ENCODE data around the gene SMDT1.
A peak's percentile ranks its signal among the peaks of the same experiment; 100 is the strongest.
"Not testable (repeated sequence)": the region's sequence is repeated elsewhere in the genome, so short reads cannot be mapped to it uniquely, and the experiment has no call there.

The SMDT1 gene

GRCh38 chr22:42062506-42063170 lies 16.9 kb upstream of the SMDT1 start:
- H3K9me3 ChIP-seq (ENCODE audit: control insufficient read depth, insufficient read depth, low read depth, low read length) = peaks cover 12% of the 10 kb centered on the region; the same call in 1 of the 2 replicates
- H3K36me3 ChIP-seq (ENCODE audit: control insufficient read depth, insufficient read depth, low read length) = peaks cover 72% of the 10 kb centered on the region
- peaks cover 20% of the 10 kb centered on the region for H3K4me1 ChIP-seq (ENCODE audit: control insufficient read depth, insufficient read depth, low read length)
- H3K27me3 ChIP-seq (ENCODE audit: control insufficient read depth, insufficient read depth, low read length) = no peaks in the 10 kb centered on the region
- no peak overlapping the region for H3K4me3 ChIP-seq (ENCODE audit: low read depth, low read length)
- no peak overlapping the region for H3K9ac ChIP-seq (ENCODE audit: low read length)
- H3K27ac ChIP-seq (ENCODE audit: low read depth, low read length) = no peak overlapping the region

DNA sequence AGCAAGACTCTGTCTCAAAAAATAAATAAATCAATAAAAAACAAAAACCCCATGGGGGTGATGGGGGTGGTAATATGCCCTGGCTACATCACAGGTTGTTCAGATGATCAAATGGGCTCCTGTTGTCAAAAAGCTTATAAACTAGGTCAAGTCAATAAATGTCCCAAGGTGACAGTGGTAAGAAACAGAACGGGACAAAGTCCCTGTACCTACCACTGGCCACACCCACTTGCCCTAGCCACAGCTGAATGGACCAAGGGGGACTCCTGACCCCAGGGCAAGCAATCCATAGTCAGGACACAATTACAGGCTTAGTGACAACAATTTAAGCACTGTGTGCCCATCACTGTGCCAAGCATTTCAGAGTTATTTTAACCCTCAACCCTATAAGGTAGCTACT lies 14.9 kb upstream of the SMDT1 start:
- H3K9ac ChIP-seq (ENCODE audit: low read length) = no peak overlapping the region
- H3K9me3 ChIP-seq (ENCODE audit: control insufficient read depth, insufficient read depth, low read depth, low read length) = 0 out of 2 replicates have a peak, but pooled peaks cover 3% of the 10 kb centered on the region
- H3K36me3 ChIP-seq (ENCODE audit: control insufficient read depth, insufficient read depth, low read length) = peaks cover 64% of the 10 kb centered on the region
- peak overlapping the region; percentile 34; the same call in 1 of the 2 replicates for H3K4me3 ChIP-seq (ENCODE audit: low read depth, low read length)
- H3K27ac ChIP-seq (ENCODE audit: low read depth, low read length) = peak overlapping the region; percentile 64; the same call in 1 of the 2 replicates
- peaks cover 21% of the 10 kb centered on the region for H3K4me1 ChIP-seq (ENCODE audit: control insufficient read depth, insufficient read depth, low read length)
- H3K27me3 ChIP-seq (ENCODE audit: control insufficient read depth, insufficient read depth, low read length) = no peaks in the 10 kb centered on the region

- Histone ChIP-seq H3K27ac (ENCODE audit: low read depth, low read length) (peak overlapping the region; percentile 55; the same call in 1 of the 2 replicates), H3K27me3 (ENCODE audit: control insufficient read depth, insufficient read depth, low read length) (no peaks in the 10 kb centered on the region), H3K9ac (ENCODE audit: low read length) (peak overlapping the region; percentile 30), H3K36me3 (ENCODE audit: control insufficient read depth, insufficient read depth, low read length) (peaks cover 54% of the 10 kb centered on the region), H3K4me3 (ENCODE audit: low read depth, low read length) (peak overlapping the region; percentile 34), H3K4me1 (ENCODE audit: control insufficient read depth, insufficient read depth, low read length) (peaks cover 27% of the 10 kb centered on the region), H3K9me3 (ENCODE audit: control insufficient read depth, insufficient read depth, low read depth, low read length) (no peaks in the 10 kb centered on the region)
These were observed 13.9 kb upstream of the SMDT1 start for GRCh38 chr22:42065438-42066125.

DNA sequence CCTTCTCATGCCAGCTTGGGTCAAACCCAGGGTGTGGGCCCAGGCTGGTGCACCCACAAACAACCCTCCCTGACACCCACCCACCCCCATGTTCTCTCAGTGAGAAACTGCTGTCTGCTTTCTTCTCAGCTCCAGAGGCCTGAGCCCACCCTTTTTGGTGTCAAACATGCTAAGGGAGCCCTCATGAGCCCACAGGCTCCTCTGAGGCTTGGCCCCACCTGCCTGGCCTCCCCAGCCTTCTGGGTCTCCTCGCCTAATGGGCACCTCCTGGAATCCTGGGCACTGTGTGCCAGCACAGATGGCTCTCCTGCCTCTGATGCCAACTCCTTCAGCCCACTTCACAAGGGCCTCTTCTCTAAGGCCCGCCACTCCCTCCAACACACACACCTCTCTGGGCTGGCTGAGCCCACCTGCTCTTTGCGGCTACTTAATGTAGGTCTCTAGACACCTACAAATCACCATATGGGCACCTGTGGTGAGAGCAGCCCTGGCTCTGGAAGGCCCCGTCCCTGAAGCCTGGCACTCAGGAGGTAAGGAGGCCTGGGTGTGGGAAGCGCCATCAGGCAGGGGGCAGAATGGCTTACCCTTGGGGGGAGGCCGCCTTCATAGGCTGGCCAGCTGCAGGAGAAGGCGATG lies 13.3 kb upstream of the SMDT1 start:
- Histone ChIP-seq H3K4me3 (ENCODE audit: low read depth, low read length) (no peak overlapping the region), H3K9ac (ENCODE audit: low read length) (no peak overlapping the region), H3K27me3 (ENCODE audit: control insufficient read depth, insufficient read depth, low read length) (no peaks in the 10 kb centered on the region), H3K27ac (ENCODE audit: low read depth, low read length) (no peak overlapping the region; the same call in 1 of the 2 replicates), H3K36me3 (ENCODE audit: control insufficient read depth, insufficient read depth, low read length) (peaks cover 47% of the 10 kb centered on the region), H3K9me3 (ENCODE audit: control insufficient read depth, insufficient read depth, low read depth, low read length) (no peaks in the 10 kb centered on the region), H3K4me1 (ENCODE audit: control insufficient read depth, insufficient read depth, low read length) (peaks cover 31% of the 10 kb centered on the region)

DNA sequence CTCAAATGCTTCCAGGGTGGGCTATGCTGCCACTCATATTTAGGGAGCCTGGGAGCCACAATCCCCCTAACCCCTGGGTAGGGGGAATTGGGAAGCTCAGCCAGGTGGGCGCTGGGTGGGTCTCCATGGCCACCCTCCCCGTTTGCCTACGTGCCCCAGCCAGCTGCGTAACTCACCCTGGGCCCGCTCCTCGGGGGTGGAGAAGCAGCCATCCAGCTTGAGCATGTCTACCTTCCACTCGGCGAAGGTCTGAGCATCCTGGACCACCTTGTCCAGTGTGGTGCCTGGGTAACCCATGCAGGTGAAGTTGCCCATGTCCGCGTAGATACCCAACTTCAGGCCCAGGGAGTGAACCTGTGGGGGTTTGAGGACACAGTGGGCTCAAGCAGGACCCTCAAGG lies 12.6 kb upstream of the SMDT1 start:
- no peak overlapping the region for H3K27ac ChIP-seq (ENCODE audit: low read depth, low read length)
- H3K9me3 ChIP-seq (ENCODE audit: control insufficient read depth, insufficient read depth, low read depth, low read length) = no peaks in the 10 kb centered on the region
- H3K36me3 ChIP-seq (ENCODE audit: control insufficient read depth, insufficient read depth, low read length) = peaks cover 42% of the 10 kb centered on the region
- H3K27me3 ChIP-seq (ENCODE audit: control insufficient read depth, insufficient read depth, low read length) = no peaks in the 10 kb centered on the region
- no peak overlapping the region for H3K4me3 ChIP-seq (ENCODE audit: low read depth, low read length)
- peaks cover 35% of the 10 kb centered on the region for H3K4me1 ChIP-seq (ENCODE audit: control insufficient read depth, insufficient read depth, low read length)
- no peak overlapping the region for H3K9ac ChIP-seq (ENCODE audit: low read length)

DNA sequence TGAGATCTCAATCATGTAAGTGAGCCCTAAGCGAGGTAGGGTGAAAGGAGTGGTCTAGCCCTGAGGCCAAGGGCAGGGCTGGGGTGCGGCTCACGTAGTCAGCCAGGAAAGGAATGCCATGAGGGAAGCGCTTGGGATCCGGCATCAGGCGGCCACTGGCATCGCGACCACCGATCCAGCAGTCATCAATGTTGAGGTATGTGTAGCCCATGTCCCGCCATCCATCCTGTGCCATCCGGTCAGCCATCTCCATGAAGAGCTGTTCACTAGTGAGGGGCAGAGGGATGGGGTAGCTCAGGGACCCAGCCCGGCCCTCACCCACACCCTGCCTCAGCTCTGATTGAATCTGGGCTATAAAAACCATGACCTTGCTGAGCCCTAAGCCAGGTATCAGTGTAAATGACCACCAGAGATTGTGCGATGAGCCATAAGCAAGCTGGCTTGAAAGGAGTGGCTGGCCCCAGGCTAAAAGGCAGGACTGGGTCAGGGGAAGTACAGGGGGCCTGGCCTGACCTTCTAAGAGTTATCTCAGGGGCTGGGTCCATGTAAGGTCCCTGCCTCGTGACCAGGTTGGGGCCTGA lies 11.7 kb upstream of the SMDT1 start:
- no peaks in the 10 kb centered on the region for H3K9me3 ChIP-seq (ENCODE audit: control insufficient read depth, insufficient read depth, low read depth, low read length)
- H3K27me3 ChIP-seq (ENCODE audit: control insufficient read depth, insufficient read depth, low read length) = no peaks in the 10 kb centered on the region
- no peak overlapping the region for H3K9ac ChIP-seq (ENCODE audit: low read length)
- H3K27ac ChIP-seq (ENCODE audit: low read depth, low read length) = no peak overlapping the region
- peaks cover 35% of the 10 kb centered on the region for H3K4me1 ChIP-seq (ENCODE audit: control insufficient read depth, insufficient read depth, low read length)
- peaks cover 35% of the 10 kb centered on the region for H3K36me3 ChIP-seq (ENCODE audit: control insufficient read depth, insufficient read depth, low read length)
- no peak overlapping the region for H3K4me3 ChIP-seq (ENCODE audit: low read depth, low read length)

GRCh38 chr22:42068291-42068690 lies 11.2 kb upstream of the SMDT1 start:
- Histone ChIP-seq H3K4me3 (ENCODE audit: low read depth, low read length) (no peak overlapping the region), H3K4me1 (ENCODE audit: control insufficient read depth, insufficient read depth, low read length) (peaks cover 37% of the 10 kb centered on the region), H3K27me3 (ENCODE audit: control insufficient read depth, insufficient read depth, low read length) (no peaks in the 10 kb centered on the region), H3K9ac (ENCODE audit: low read length) (no peak overlapping the region), H3K27ac (ENCODE audit: low read depth, low read length) (no peak overlapping the region), H3K9me3 (ENCODE audit: control insufficient read depth, insufficient read depth, low read depth, low read length) (no peaks in the 10 kb centered on the region), H3K36me3 (ENCODE audit: control insufficient read depth, insufficient read depth, low read length) (peaks cover 31% of the 10 kb centered on the region)

DNA sequence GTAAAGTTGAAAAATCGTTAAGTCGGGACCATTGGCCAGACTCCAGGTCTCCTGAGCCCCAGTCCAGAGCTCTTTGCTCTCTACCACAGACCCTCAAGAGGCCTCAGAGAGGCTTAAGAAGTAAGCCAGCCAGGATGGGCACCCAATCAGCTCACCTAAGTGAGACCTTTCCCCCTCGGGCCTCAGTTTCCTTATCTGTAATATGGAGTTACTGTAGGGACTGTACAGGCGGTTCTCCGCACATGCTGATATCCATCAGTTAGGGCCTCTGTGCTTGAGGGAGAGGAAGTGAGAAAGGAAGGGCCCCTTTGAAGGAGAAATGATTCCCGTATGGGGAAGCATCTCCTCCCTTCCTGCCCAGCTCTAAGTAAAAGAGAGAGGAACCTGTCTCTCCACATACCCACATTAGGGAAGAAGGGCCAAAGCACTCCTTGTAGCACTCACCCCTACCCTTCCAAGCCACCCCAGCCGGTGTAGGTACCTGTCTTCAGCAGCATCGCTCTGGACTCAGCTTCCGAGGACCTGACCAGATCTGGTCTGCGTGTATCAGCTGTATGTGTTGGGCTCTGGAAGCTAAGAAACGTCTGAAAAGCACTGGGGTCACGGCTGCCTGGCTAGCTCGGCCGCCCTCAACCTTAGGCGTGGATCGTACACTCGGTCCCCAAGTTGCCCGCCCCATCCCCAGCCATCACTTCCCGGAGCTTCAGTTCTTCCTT lies 9.5 kb upstream of the SMDT1 start:
- peaks cover 50% of the 10 kb centered on the region for H3K4me1 ChIP-seq (ENCODE audit: control insufficient read depth, insufficient read depth, low read length)
- H3K9me3 ChIP-seq (ENCODE audit: control insufficient read depth, insufficient read depth, low read depth, low read length) = no peaks in the 10 kb centered on the region
- peak overlapping the region; percentile 54 for H3K4me3 ChIP-seq (ENCODE audit: low read depth, low read length)
- H3K27ac ChIP-seq (ENCODE audit: low read depth, low read length) = no peak overlapping the region
- no peaks in the 10 kb centered on the region; the same call in 1 of the 2 replicates for H3K27me3 ChIP-seq (ENCODE audit: control insufficient read depth, insufficient read depth, low read length)
- peak overlapping the region; percentile 24 for H3K9ac ChIP-seq (ENCODE audit: low read length)
- peaks cover 27% of the 10 kb centered on the region for H3K36me3 ChIP-seq (ENCODE audit: control insufficient read depth, insufficient read depth, low read length)

DNA sequence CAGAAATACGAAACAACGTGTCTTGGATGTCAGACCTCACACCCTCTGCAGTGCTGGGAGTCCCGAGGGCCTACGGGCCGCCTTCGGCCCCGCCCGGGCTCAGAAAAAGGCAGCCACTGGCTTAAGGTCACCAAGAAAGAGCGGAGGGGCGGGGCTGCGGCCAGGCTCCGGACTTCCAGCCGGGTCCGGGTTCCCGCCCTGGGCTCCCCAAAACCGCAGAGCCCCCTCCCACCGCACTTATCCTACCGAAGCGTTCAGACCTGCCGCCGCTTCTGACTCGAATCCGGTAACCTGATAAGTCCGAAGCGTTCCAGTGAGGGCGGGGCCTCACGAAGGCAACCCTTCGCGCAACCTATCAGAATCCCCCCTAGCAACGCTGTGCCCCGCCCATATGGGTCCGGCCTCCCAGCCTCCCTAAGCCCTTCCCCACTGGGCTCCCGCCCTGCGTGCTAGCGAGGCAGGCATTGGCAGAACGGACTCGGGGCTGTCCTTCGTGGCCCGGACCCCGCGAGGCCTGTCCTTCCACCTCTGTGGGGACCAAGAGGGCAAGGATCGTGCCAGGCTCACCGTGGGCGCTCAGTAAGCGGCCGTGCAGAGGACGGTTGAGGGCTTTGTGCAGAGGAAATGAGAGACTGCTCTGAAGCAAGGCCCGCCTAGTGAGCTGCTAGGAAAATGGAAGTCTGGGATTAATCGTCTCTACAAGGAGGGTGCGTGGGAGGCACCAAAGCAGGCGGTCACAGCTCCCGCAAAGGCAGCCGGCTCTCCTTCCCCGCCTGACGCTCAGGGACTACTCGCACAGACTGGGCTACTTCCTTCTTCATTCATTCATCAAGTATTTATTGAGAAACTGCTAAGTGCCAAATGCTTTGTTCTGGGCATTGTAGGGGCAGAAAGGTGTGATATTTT lies 8.7 kb upstream of the SMDT1 start, which contains the start of gene NAGA:
NAGA (minus strand) TSS at position 296 of the 906 bp plus-strand sequence. CDS start 515 bp downstream, outside the sequence.
- Histone ChIP-seq H3K27ac (ENCODE audit: low read depth, low read length) (no peak within 1 kb of the TSS), H3K4me1 (ENCODE audit: control insufficient read depth, insufficient read depth, low read length) (peaks cover 44% of the 10 kb centered on the region), H3K9me3 (ENCODE audit: control insufficient read depth, insufficient read depth, low read depth, low read length) (no peaks in the 10 kb centered on the region), H3K9ac (ENCODE audit: low read length) (peak within 1 kb of the TSS; percentile 61), H3K4me3 (ENCODE audit: low read depth, low read length) (peak within 1 kb of the TSS; percentile 54), H3K27me3 (ENCODE audit: control insufficient read depth, insufficient read depth, low read length) (no peaks in the 10 kb centered on the region; the same call in 1 of the 2 replicates), H3K36me3 (ENCODE audit: control insufficient read depth, insufficient read depth, low read length) (peaks cover 24% of the 10 kb centered on the region)

- H3K4me1 ChIP-seq (ENCODE audit: control insufficient read depth, insufficient read depth, low read length) = peaks cover 36% of the 10 kb centered on the region
- H3K27me3 ChIP-seq (ENCODE audit: control insufficient read depth, insufficient read depth, low read length); H3K9ac ChIP-seq (ENCODE audit: low read length); H3K27ac ChIP-seq (ENCODE audit: low read depth, low read length); H3K9me3 ChIP-seq (ENCODE audit: control insufficient read depth, insufficient read depth, low read depth, low read length): not testable (repeated sequence)
- peaks cover 19% of the 10 kb centered on the region for H3K36me3 ChIP-seq (ENCODE audit: control insufficient read depth, insufficient read depth, low read length)
- H3K4me3 ChIP-seq (ENCODE audit: low read depth, low read length) = peak overlapping the region; percentile 54; the same call in 1 of the 2 replicates
These were observed 8.0 kb upstream of the SMDT1 start for GRCh38 chr22:42071508-42071907.

Data from HUES6 (cell line).